A673 (cell line): ENCODE results near the gene PRXL2C. TPM values are rescaled to one million over a fixed set of nuclear protein-coding genes. Genes with fewer than 3 reads are reported as not detected.

Source experiments
- BruUV-seq: library from RNA; stranded (reverse); fragments of 400-500 nt; replicated peaks from 2 replicates; lab custom pipeline; 2021; lab: Mats Ljungman, UMichigan
- CTCF ChIA-PET: fragments of 300-600 bp; sonication (Branson Sonifier 250); formaldehyde crosslinking; loops from one replicate; lab custom pipeline; 2022; ENCODE audit warnings: antibody characterized with exemption; lab: Charles Lee
- POLR2A ChIA-PET: fragments of 300-600 bp; sonication (Branson Sonifier 250); formaldehyde crosslinking; loops from one replicate; lab custom pipeline; 2022; ENCODE audit warnings: antibody characterized with exemption; ENCODE audit not compliant: low non-redundant PET; lab: Charles Lee
- DNase-seq: peaks from one replicate; pipeline ENCODE4 v3.0.0-alpha.2; 2015; ENCODE audit warnings: low spot score
- H3K27ac ChIP-seq: fragments of 200-600 bp; sonication (generic); 2 replicates; pipeline ENCODE4 v1.5.1; 2016; ENCODE audit warnings: mixed run types, low read depth, mild to moderate bottlenecking, mixed read lengths, antibody characterized with exemption, low read length; ENCODE audit not compliant: poor library complexity, severe bottlenecking
- H3K27me3 ChIP-seq: fragments of 200-600 bp; sonication (generic); replicated peaks from 2 replicates; pipeline ENCODE4 v1.6.1; 2017; ENCODE audit warnings: mixed run types, low read depth, mild to moderate bottlenecking, mixed read lengths, antibody characterized with exemption, low read length; ENCODE audit not compliant: insufficient read depth, poor library complexity
- H3K36me3 ChIP-seq: fragments of 200-600 bp; sonication (generic); 2 replicates; pipeline ENCODE4 v1.6.1; 2016; ENCODE audit warnings: mixed run types, mild to moderate bottlenecking, mixed read lengths, antibody characterized with exemption, low read length; ENCODE audit not compliant: insufficient read depth, poor library complexity, severe bottlenecking
- H3K4me1 ChIP-seq: fragments of 200-600 bp; sonication (generic); 2 replicates; pipeline ENCODE4 v1.6.1; 2017; ENCODE audit warnings: mixed run types, mild to moderate bottlenecking, mixed read lengths, antibody characterized with exemption, low read length; ENCODE audit not compliant: insufficient read depth, poor library complexity, severe bottlenecking
- H3K4me3 ChIP-seq: fragments of 200-600 bp; sonication (generic); 2 replicates; pipeline ENCODE4 v1.5.1; 2016; ENCODE audit warnings: low read depth, mixed run types, mild to moderate bottlenecking, mixed read lengths, low read length; ENCODE audit not compliant: poor library complexity, severe bottlenecking
- H3K9me3 ChIP-seq: fragments of 200-600 bp; sonication (generic); 2 replicates; pipeline ENCODE4 v1.6.1; 2016; ENCODE audit warnings: mixed run types, low read depth, mild to moderate bottlenecking, mixed read lengths, antibody characterized with exemption, low read length; ENCODE audit not compliant: poor library complexity, severe bottlenecking
- EZH2 ChIP-seq: fragments of 200-600 bp; sonication (generic); IDR thresholded peaks from 2 replicates; pipeline ENCODE4 v1.6.1; 2017; ENCODE audit warnings: borderline replicate concordance, low read depth, mild to moderate bottlenecking, mixed read lengths, antibody characterized with exemption, low read length; ENCODE audit not compliant: poor library complexity, severe bottlenecking
- intact Hi-C: fragments of 100-400 bp; cut with micrococcal nuclease; formaldehyde crosslinking; loops from one replicate; pipeline ENCODE4 v1.10.0; 2022; ENCODE audit not compliant: unreplicated experiment
- total RNA-seq: library from RNA; stranded (reverse); gene quantifications from 2 replicates; pipeline ENCODE4 v1.2.3, GENCODE V29; 2021
- TF ChIP-seq, protein P1 (sequence below): fragments of 300-800, 200-600 bp; sonication (generic); conservative IDR thresholded peaks from 2 replicates; pipeline ENCODE4 v1.5.1; 2017; ENCODE audit warnings: low read depth, mild to moderate bottlenecking, antibody characterized with exemption, low read length, moderate library complexity, mixed read lengths

Gene PRXL2C
- total RNA-seq, 1 experiment from 2014 or later, result 2.6 TPM

GRCh38 chr9:96626912-96627311 lies 28.2 kb downstream of the PRXL2C start:
- intact Hi-C loops, result no loop called here
- no TSS peak for BruUV-seq
- ChIA-PET CTCF (no interaction called here), POLR2A (no interaction called here)
- Histone ChIP-seq H3K27ac (no peak overlapping the region), H3K4me1 (no peaks in the 10 kb centered on the region), H3K9me3 (no peaks in the 10 kb centered on the region), H3K4me3 (no peak overlapping the region), H3K27me3 (peaks cover 5% of the 10 kb centered on the region), H3K36me3 (no peaks in the 10 kb centered on the region)
- no peak for TF ChIP-seq EZH2
- TF ChIP-seq, protein P1, sequence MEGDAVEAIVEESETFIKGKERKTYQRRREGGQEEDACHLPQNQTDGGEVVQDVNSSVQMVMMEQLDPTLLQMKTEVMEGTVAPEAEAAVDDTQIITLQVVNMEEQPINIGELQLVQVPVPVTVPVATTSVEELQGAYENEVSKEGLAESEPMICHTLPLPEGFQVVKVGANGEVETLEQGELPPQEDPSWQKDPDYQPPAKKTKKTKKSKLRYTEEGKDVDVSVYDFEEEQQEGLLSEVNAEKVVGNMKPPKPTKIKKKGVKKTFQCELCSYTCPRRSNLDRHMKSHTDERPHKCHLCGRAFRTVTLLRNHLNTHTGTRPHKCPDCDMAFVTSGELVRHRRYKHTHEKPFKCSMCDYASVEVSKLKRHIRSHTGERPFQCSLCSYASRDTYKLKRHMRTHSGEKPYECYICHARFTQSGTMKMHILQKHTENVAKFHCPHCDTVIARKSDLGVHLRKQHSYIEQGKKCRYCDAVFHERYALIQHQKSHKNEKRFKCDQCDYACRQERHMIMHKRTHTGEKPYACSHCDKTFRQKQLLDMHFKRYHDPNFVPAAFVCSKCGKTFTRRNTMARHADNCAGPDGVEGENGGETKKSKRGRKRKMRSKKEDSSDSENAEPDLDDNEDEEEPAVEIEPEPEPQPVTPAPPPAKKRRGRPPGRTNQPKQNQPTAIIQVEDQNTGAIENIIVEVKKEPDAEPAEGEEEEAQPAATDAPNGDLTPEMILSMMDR, result no peak
- no peak for DNase-seq

DNA sequence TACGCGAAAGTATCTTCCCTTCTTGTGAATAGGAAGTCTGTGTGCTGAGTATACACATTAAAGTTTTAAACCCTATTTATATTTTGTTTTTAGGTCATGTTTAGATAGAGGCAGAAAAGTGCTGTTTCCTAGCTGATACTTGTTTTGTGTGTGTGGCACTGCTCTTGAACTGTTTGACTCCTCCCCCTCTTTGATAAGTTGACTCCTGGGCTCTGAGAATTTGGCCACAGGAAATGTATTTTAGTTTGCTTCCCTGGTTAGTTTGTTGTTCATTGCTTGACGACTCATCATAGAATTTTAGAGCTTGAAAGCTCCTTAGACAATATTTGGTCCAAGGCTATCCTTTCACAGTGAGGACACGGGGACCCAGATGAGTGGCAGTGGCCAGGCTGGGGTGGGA lies 33.5 kb downstream of the PRXL2C start:
- CTCF ChIA-PET, result no interaction called here
- no peak for DNase-seq
- intact Hi-C loops, result no loop called here
- Histone ChIP-seq H3K9me3 (no peaks in the 10 kb centered on the region), H3K4me3 (no peak overlapping the region), H3K27ac (no peak overlapping the region), H3K36me3 (no peaks in the 10 kb centered on the region), H3K27me3 (no peaks in the 10 kb centered on the region), H3K4me1 (peaks cover 10% of the 10 kb centered on the region)
- POLR2A ChIA-PET, result no interaction called here
- TF ChIP-seq, protein P1, result no peak
- no peak for TF ChIP-seq EZH2
- no TSS peak for BruUV-seq

- BruUV-seq, result no TSS peak
- H3K9me3 ChIP-seq, result no peaks in the 10 kb centered on the region
- no peak overlapping the region for H3K4me3 ChIP-seq
- H3K36me3 ChIP-seq, result no peaks in the 10 kb centered on the region
- TF ChIP-seq, protein P1, result no peak
- no peak for TF ChIP-seq EZH2
- intact Hi-C loops, result no loop called here
- no peak for DNase-seq
- H3K27me3 ChIP-seq, result no peaks in the 10 kb centered on the region
- H3K27ac ChIP-seq, result no peak overlapping the region
- CTCF ChIA-PET, result no interaction called here
- H3K4me1 ChIP-seq, result peaks cover 10% of the 10 kb centered on the region
- POLR2A ChIA-PET, result no interaction called here
Measured at GRCh38 chr9:96620832-96621269, 34.3 kb downstream of the PRXL2C start.
